Measurements from ENCODE around the gene JUP. TPM values are rescaled to one million over a fixed set of nuclear protein-coding genes. Genes with fewer than 3 reads are reported as not detected.

The JUP gene
- total RNA-seq, 2 experiments from 2014 or later: 1.5 to 1.8 TPM

- intact Hi-C loops (cut with micrococcal nuclease): loop anchor here (2.0 kb wide), 1 partner anchor 63 kb away; no protein-coding TSS in a partner anchor
- POLR2A ChIA-PET: interaction anchor here (0.6 to 1.0 kb wide), 3 partner anchors 44 to 64 kb away, joined by 3 to 4 read pairs (median 3); no protein-coding TSS in a partner anchor
- DNase-seq (peak; percentile 90), ATAC-seq (peak; percentile 95)
- no peaks in the 10 kb centered on the region for H3K9me3 Mint-ChIP-seq
- peak; percentile 94 for TF ChIP-seq CTCF (IDR thresholded peaks at IDR 0.05)
- peaks cover 10% of the 10 kb centered on the region for H3K4me1 Mint-ChIP-seq (ENCODE audit: low read depth)
- H3K4me3 Mint-ChIP-seq: no peak overlapping the region
- no peaks in the 10 kb centered on the region for H3K36me3 Mint-ChIP-seq (ENCODE audit: low read depth)
- CTCF ChIA-PET: interaction anchor here (0.6 to 4.7 kb wide), 15 partner anchors 13 to 126 kb away, joined by 3 to 48 read pairs (median 6); partner anchors contain the start of genes JUP, KLHL11, NT5C3B and P3H4
- H3K27me3 Mint-ChIP-seq: peaks cover 32% of the 10 kb centered on the region
- H3K27ac Mint-ChIP-seq: peak overlapping the region; percentile 38
These were observed 48.3 kb downstream of the JUP start for GRCh38 chr17:41738077-41738800.

- TF ChIP-seq CTCF (IDR thresholded peaks at IDR 0.05): no peak
- Mint-ChIP-seq H3K4me1 (ENCODE audit: low read depth) (peaks cover 10% of the 10 kb centered on the region), H3K9me3 (no peaks in the 10 kb centered on the region), H3K27ac (no peak overlapping the region), H3K36me3 (ENCODE audit: low read depth) (no peaks in the 10 kb centered on the region), H3K27me3 (peaks cover 33% of the 10 kb centered on the region), H3K4me3 (no peak overlapping the region)
- DNase-seq (no peak), ATAC-seq (peak; percentile 12)
- intact Hi-C loops (cut with micrococcal nuclease): loop anchor here (2.0 kb wide), 1 partner anchor 63 kb away; no protein-coding TSS in a partner anchor
- ChIA-PET POLR2A (interaction anchor here (0.6 to 1.0 kb wide), 4 partner anchors 44 to 64 kb away, joined by 3 to 4 read pairs (median 3); no protein-coding TSS in a partner anchor), CTCF (interaction anchor here (0.6 to 4.7 kb wide), 17 partner anchors 14 to 127 kb away, joined by 3 to 48 read pairs (median 5); partner anchors contain the start of genes JUP, KLHL11, NT5C3B and P3H4)
These were observed 48.9 kb downstream of the JUP start for GRCh38 chr17:41737680-41738023.

- H3K4me3 Mint-ChIP-seq: no peak overlapping the region
- no peaks in the 10 kb centered on the region for H3K9me3 Mint-ChIP-seq
- ChIA-PET POLR2A (interaction anchor here (1.0 kb wide), 3 partner anchors 45 to 65 kb away, joined by 3 to 4 read pairs (median 3); no protein-coding TSS in a partner anchor), CTCF (interaction anchor here (0.6 to 4.7 kb wide), 17 partner anchors 14 to 127 kb away, joined by 3 to 48 read pairs (median 5); partner anchors contain the start of genes JUP, KLHL11, NT5C3B and P3H4)
- ATAC-seq: no peak
- intact Hi-C loops (cut with micrococcal nuclease): no loop called here
- no peak for TF ChIP-seq CTCF (IDR thresholded peaks at IDR 0.05)
- peak; percentile 19 for DNase-seq
- H3K36me3 Mint-ChIP-seq (ENCODE audit: low read depth): no peaks in the 10 kb centered on the region
- H3K4me1 Mint-ChIP-seq (ENCODE audit: low read depth): peaks cover 10% of the 10 kb centered on the region
- no peak overlapping the region for H3K27ac Mint-ChIP-seq
- peaks cover 39% of the 10 kb centered on the region for H3K27me3 Mint-ChIP-seq
These were observed 49.4 kb downstream of the JUP start for GRCh38 chr17:41736983-41737679.

- DNase-seq: no peak
- CTCF ChIA-PET: interaction anchor here (1.2 to 4.7 kb wide), 3 partner anchors 65 to 75 kb away, joined by 3 to 48 read pairs (median 23); partner anchors contain the start of gene P3H4
- POLR2A ChIA-PET: interaction anchor here (1.0 to 1.4 kb wide), 2 partner anchors 27 to 76 kb away, joined by 3 to 4 read pairs; partner anchors contain the start of genes FKBP10 and P3H4
- intact Hi-C loops (cut with micrococcal nuclease): no loop called here
- H3K36me3 Mint-ChIP-seq (ENCODE audit: low read depth): no peaks in the 10 kb centered on the region
- H3K9me3 Mint-ChIP-seq: no peaks in the 10 kb centered on the region
- peaks cover 44% of the 10 kb centered on the region for H3K27me3 Mint-ChIP-seq
- no peak for ATAC-seq
- H3K4me3 Mint-ChIP-seq: no peak overlapping the region
- peaks cover 10% of the 10 kb centered on the region for H3K4me1 Mint-ChIP-seq (ENCODE audit: low read depth)
- H3K27ac Mint-ChIP-seq: no peak overlapping the region
- TF ChIP-seq CTCF (IDR thresholded peaks at IDR 0.05): no peak
These were observed 50.8 kb downstream of the JUP start for GRCh38 chr17:41735744-41736143.
